Measurements from ENCODE around the gene SSH2.

The SSH2 gene

GRCh38 chr17:29592850-29593551 is 337.0 kb downstream of the SSH2 start, which contains the start of gene ANKRD13B (continued):
- TF ChIP-seq ZBTB10 (tag by site-specific recombination; IDR thresholded peaks at IDR 0.05) = peak; percentile 86
- TF ChIP-seq ZFHX2 (tag by site-specific recombination; conservative IDR thresholded peaks at IDR 0.05) = peak; percentile 96
- TF ChIP-seq ZNF645 (tag by site-specific recombination; IDR thresholded peaks at IDR 0.05) = no peak
- peak; percentile 81 for TF ChIP-seq BCL11B (tag by site-specific recombination; IDR thresholded peaks at IDR 0.05; ENCODE audit: low read depth)
- peak; percentile 60; the same call in 1 of the 2 replicates for TF ChIP-seq ZEB2 (tag by site-specific recombination; IDR thresholded peaks at IDR 0.05)
- 0 out of 2 replicates have a peak, but pooled peaks have one; percentile 33 for TF ChIP-seq ZNF501 (tag by site-specific recombination; IDR thresholded peaks at IDR 0.05)
- peak; percentile 92 for TF ChIP-seq ZNF335 (tag by site-specific recombination; conservative IDR thresholded peaks at IDR 0.05)
- peak; percentile 77 for TF ChIP-seq KLF1 (tag by site-specific recombination; IDR thresholded peaks at IDR 0.05)
- no peak for TF ChIP-seq ZNF48 (tag by site-specific recombination; IDR thresholded peaks at IDR 0.05)
- peak; percentile 83 for TF ChIP-seq GLIS2 (tag by site-specific recombination; IDR thresholded peaks at IDR 0.05)
- TF ChIP-seq ZNF610 (tag by site-specific recombination; IDR thresholded peaks at IDR 0.05; ENCODE audit: borderline replicate concordance) = 0 out of 2 replicates have a peak, but pooled peaks have one; percentile 26
- TF ChIP-seq KLF17 (tag by site-specific recombination; IDR thresholded peaks at IDR 0.05) = peak; percentile 50; the same call in 1 of the 2 replicates
- TF ChIP-seq ZNF76 (tag by site-specific recombination; IDR thresholded peaks at IDR 0.05; ENCODE audit: borderline replicate concordance, low read depth) = peak; percentile 96
- TF ChIP-seq ZSCAN4 (tag by site-specific recombination; IDR thresholded peaks at IDR 0.05) = 0 out of 2 replicates have a peak, but pooled peaks have one; percentile 9
- TF ChIP-seq ZBTB7A (tag by site-specific recombination; IDR thresholded peaks at IDR 0.05; ENCODE audit: low read depth) = peak; percentile 94
- 0 out of 2 replicates have a peak, but pooled peaks have one; percentile 6 for TF ChIP-seq ZNF148 (tag by site-specific recombination; IDR thresholded peaks at IDR 0.05; ENCODE audit: borderline replicate concordance)
- no peak for TF ChIP-seq GLI4 (tag by site-specific recombination; IDR thresholded peaks at IDR 0.05)
- peak; percentile 32 for TF ChIP-seq SP7 (tag by site-specific recombination; IDR thresholded peaks at IDR 0.05)
- no peak for TF ChIP-seq MEIS1 (CRISPR knock-in tag; IDR thresholded peaks at IDR 0.05; ENCODE audit: borderline replicate concordance)
- TF ChIP-seq ZBTB48 (tag by site-specific recombination; IDR thresholded peaks at IDR 0.05) = peak; percentile 9; the same call in 1 of the 2 replicates
- no peak for TF ChIP-seq ZNF26 (tag by site-specific recombination; IDR thresholded peaks at IDR 0.05)
- peak; percentile 97 for TF ChIP-seq PATZ1 (tag by site-specific recombination; IDR thresholded peaks at IDR 0.05)
- peak; percentile 26; the same call in 1 of the 2 replicates for TF ChIP-seq MZF1 (tag by site-specific recombination; IDR thresholded peaks at IDR 0.05; ENCODE audit: borderline replicate concordance)
- TF ChIP-seq ZNF341 (tag by site-specific recombination; IDR thresholded peaks at IDR 0.05; ENCODE audit: low read depth) = peak; percentile 34; the same call in 1 of the 2 replicates

Data from HEK293 (cell line).